GM19023 (cell line): ENCODE measurements around the gene NAGK.
"Not testable (repeated sequence)": the region's sequence is repeated elsewhere in the genome, so short reads cannot be mapped to it uniquely, and the experiment has no call there.

Experiments used
- ATAC-seq: cut with Tn5 transposase; IDR thresholded peaks from one replicate; pipeline ENCODE4 v1.9.1; 2021; ENCODE audit warnings: mild to moderate bottlenecking, moderate library complexity; ENCODE audit not compliant: unreplicated experiment

Gene NAGK

DNA sequence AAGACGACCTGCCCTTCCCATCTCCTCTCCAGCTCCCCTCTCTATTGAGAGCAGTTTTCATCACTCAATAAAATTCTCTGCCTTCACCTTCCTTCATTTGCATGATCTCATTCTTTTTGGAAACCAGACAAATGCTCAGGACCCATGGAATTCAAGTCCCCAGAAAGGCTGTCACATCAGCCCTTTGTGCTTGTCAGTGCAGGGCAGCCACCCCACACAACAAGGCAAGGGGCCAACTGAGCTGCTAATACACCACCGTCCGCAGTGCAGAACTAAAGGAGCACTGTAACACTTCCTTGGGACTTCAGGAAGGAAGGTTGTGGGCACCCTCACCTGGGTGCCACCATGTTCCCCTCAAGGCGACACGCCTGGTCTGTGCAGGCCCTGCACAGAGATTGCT is 35.4 kb downstream of the NAGK start:
- no peak for ATAC-seq

- ATAC-seq, result not testable (repeated sequence)
These were observed 38.0 kb downstream of the NAGK start for GRCh38 chr2:71106463-71106862.

DNA sequence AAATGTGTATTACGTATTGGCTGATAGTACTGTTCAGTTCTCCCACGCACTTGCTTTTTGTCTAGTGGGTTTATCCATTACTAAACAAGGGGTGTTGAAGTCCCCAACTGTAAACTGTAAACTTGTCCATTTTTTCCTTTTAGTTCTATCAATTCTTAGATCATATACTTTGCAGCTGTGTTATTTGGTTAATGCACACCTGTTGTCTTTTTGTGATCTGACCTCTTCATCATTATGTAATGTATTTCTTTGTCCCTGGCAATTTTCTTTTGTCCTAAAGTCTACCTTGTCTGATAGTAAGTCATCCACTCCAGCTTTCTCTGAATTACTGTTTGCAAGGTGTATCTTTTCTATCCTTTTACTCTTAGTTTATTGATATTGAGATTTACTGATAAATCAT is 39.6 kb downstream of the NAGK start:
- no peak for ATAC-seq

- no peak for ATAC-seq
These were observed 45.4 kb downstream of the NAGK start for GRCh38 chr2:71113843-71114242.

- no peak for ATAC-seq
These were observed 48.6 kb downstream of the NAGK start for GRCh38 chr2:71117063-71117462.

- ATAC-seq, result no peak
These were observed 51.7 kb downstream of the NAGK start for GRCh38 chr2:71120195-71120594.

DNA sequence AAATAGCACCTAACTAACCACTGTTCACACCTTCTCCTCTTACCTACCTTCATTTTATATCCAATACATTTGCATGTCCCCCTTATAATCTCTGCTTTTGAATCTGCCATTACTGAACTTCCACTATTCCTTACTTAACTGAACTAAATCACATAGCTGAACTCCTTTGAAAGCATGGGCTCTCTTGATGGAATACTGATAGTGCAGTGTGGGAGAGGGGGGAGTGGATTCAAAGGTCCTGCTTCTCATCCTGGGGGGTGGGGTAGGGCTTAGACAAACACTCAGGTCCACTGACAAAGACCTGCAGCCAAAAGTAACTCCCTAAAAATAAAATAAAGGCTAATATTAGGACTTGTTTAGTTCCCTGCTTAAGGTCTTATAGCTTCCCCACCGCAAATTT is 53.0 kb downstream of the NAGK start:
- no peak for ATAC-seq

DNA sequence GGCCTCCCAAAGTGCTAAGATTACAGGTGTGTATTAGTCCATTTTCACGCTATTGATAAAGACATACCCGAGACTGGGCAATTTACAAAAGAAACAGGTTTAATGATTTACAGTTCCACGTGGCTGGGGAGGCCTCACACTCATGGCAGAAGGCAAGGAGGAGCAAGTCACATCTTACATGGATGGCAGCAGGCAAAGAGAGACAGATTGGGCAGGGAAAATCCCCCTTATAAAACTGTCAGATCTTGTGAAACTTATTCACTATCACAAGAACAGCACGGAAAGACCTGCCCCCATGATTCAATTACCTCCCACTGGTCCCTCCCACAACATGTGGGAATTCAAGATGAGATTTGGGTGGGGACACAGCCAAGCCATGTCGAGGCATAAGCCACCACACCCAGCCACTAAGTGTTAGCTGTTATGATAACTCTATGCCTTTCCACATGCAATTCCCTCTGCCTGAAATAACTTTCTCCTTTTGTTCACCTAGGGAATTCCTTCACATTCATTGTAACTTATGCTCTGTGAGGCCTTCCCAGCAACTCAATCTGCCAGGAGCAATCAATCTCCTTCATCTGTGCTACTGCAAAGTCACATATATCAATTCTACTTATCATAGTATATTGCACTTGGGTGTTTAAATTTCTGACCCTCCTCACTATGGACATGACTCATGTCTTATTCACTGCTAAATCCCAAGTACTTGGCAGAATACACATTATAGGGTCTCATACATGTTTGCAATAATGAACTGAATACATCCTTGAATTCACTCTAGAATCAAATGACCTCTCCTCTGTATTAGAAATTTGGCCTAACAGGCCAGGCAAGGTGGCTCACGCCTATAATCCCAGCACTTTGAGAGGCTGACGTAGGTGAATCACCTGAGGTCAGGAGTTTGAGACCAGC is 54.2 kb downstream of the NAGK start:
- ATAC-seq, result no peak

DNA sequence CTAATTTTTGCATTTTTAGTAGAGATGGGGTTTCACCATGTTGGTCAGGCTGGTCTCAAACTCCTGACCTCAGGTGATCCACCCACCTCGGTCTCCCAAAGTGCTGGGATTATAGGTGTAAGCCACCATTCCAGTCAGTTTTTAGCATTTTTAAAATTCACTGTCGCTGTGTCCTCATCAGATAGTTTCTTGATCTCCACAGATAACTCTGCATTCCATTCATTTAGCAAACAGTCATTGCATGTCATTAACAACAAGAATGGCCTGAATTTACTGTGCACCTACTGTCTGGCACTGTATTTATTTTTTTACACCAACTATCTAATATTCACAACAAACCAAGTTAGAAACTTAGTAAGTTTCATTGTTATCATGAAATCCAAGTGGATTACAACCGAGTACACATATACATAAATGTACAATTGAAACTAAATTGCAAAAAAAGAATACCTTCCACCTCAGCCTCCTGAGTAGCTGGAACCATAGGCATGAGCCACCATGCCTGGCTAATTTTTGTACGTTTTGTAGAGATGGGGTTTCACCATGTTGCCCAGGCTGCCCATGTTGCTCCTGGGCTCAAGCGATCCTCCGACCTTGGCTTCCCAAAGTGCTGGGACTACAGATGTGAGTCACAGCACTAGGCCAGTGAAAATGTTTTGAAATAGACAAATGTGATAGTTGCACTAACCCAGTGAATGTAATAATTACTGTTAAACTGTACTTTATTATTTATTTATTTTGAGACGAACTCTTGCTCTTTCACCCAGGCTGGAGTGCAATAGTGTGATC is 57.3 kb downstream of the NAGK start:
- no peak for ATAC-seq

GRCh38 chr2:71126957-71127356 is 58.5 kb downstream of the NAGK start:
- ATAC-seq, result no peak
